ENCODE results near the gene ZSCAN5A. TPM values are rescaled to one million over a fixed set of nuclear protein-coding genes. Genes with fewer than 3 reads are reported as not detected.
A peak's percentile ranks its signal among the peaks of the same experiment; 100 is the strongest.

The ZSCAN5A gene
- total and polyA plus RNA-seq, 2 donors (not counting 1 experiment from before 2014, with no cell fraction given): 5.2 to 24.8 TPM

DNA sequence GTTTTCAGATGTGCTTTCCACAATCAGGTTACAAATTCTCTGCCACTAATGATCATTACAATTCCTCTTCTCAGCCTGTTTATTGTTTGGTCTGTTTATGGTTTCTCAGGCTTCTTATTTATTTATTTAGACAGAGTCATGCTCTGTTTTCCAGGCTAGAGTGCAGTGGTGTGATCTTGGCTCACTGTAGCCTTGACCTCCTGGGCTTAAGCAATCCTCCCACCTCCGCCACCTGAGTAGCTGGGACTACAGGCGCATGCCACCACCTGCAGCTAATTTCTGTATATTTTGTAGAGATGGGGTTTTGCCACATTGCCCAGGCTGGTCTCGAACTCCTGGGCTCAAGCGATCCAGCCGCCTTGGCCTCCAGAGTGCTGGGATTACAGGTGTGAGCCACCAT lies 2.1 kb upstream of the ZSCAN5A start:
- H3K36me3 ChIP-seq (replicated peaks in 1 of 2; ENCODE audit: control extremely low read depth in 1 of 2, control insufficient read depth in 1 of 2, extremely low read depth in 1 of 2, insufficient read depth in 2 of 2, low read length in 1 of 2): no peaks in the 10 kb centered on the region
- Mint-ChIP-seq H3K4me1 (peaks cover 18% of the 10 kb centered on the region), H3K27ac (no peak overlapping the region), H3K9me3 (ENCODE audit: insufficient read depth) (no peaks in the 10 kb centered on the region), H3K4me3 (peak overlapping the region; percentile 32), H3K27me3 (no peaks in the 10 kb centered on the region)
- DNase-seq (no peak), ATAC-seq (ENCODE audit: low read depth) (no peak)
- intact Hi-C loops (cut with micrococcal nuclease): loop anchor here (10.0 kb wide), 1 partner anchor 682 kb away; no protein-coding TSS in a partner anchor
- no peak for TF ChIP-seq CTCF (IDR thresholded peaks at IDR 0.05)
- no peak for TF ChIP-seq EZH2 (IDR thresholded peaks at IDR 0.05; ENCODE audit: borderline replicate concordance, insufficient read depth, low read depth, low read length, poor library complexity, severe bottlenecking)
- no peaks in the 10 kb centered on the region for H3K9me3 ChIP-seq (ENCODE audit: control extremely low read depth in 1 of 3, control insufficient read depth in 2 of 3, insufficient read depth in 1 of 3, low read length in 2 of 3)
- H3K27me3 ChIP-seq (replicated peaks in 1 of 4; ENCODE audit: control extremely low read depth in 1 of 4, control insufficient read depth in 3 of 4, insufficient read depth in 4 of 4, low read length in 3 of 4): no peaks in the 10 kb centered on the region
- H3K79me2 ChIP-seq (ENCODE audit: control insufficient read depth, insufficient read depth, low read length): no peaks in the 10 kb centered on the region
- H4K20me1 ChIP-seq (ENCODE audit: control insufficient read depth, insufficient read depth, low read length, poor library complexity, severe bottlenecking): no peaks in the 10 kb centered on the region
- H3K27ac ChIP-seq (ENCODE audit: low read length in 2 of 2): no peak overlapping the region
- ChIA-PET POLR2A (no interaction called here), CTCF (interaction anchor here (1.3 kb wide), 1 partner anchor 63 kb away, joined by 3 read pairs; no protein-coding TSS in a partner anchor)
- no peak overlapping the region for H3K4me3 ChIP-seq (ENCODE audit: control extremely low read depth in 1 of 5, extremely low read depth in 1 of 5, insufficient read depth in 1 of 5, low read depth in 2 of 5, low read length in 4 of 5)
- H3K9ac ChIP-seq (ENCODE audit: low read length): no peak overlapping the region
- H2AFZ ChIP-seq (ENCODE audit: insufficient read depth, low read depth, low read length, poor library complexity, severe bottlenecking): no peak overlapping the region
- no peak overlapping the region for H3K4me2 ChIP-seq (replicated peaks; ENCODE audit: low read depth, low read length, poor library complexity, severe bottlenecking)
- 100% methylated on average over 4 of the region's 5 CpGs for WGBS (ENCODE audit: insufficient coverage)
- peaks cover 12 to 16% of the 10 kb centered on the region in 2 donors for H3K4me1 ChIP-seq (ENCODE audit: control insufficient read depth in 2 of 2, insufficient read depth in 2 of 2, low read length in 2 of 2)

GRCh38 chr19:56315077-56315828 lies 614 bp upstream of the ZSCAN5A start:
- TF ChIP-seq CTCF (IDR thresholded peaks at IDR 0.05): no peak
- no peak for TF ChIP-seq EZH2 (IDR thresholded peaks at IDR 0.05; ENCODE audit: borderline replicate concordance, insufficient read depth, low read depth, low read length, poor library complexity, severe bottlenecking)
- H3K9me3 Mint-ChIP-seq (ENCODE audit: insufficient read depth): no peaks in the 10 kb centered on the region
- Histone ChIP-seq H3K36me3 (replicated peaks in 1 of 2; ENCODE audit: control extremely low read depth in 1 of 2, control insufficient read depth in 1 of 2, extremely low read depth in 1 of 2, insufficient read depth in 2 of 2, low read length in 1 of 2) (peaks cover 0 to 6% of the 10 kb centered on the region in 2 experiments), H3K9ac (ENCODE audit: low read length) (peak overlapping the region; percentile 95), H3K4me1 (ENCODE audit: control insufficient read depth in 2 of 2, insufficient read depth in 2 of 2, low read length in 2 of 2) (peaks cover 12 to 13% of the 10 kb centered on the region in 2 donors), H3K27me3 (replicated peaks in 1 of 4; ENCODE audit: control extremely low read depth in 1 of 4, control insufficient read depth in 3 of 4, insufficient read depth in 4 of 4, low read length in 3 of 4) (no peaks in the 10 kb centered on the region), H3K27ac (ENCODE audit: low read length in 2 of 2) (peak overlapping the region; percentile 95 to 99), H3K4me2 (replicated peaks; ENCODE audit: low read depth, low read length, poor library complexity, severe bottlenecking) (peak overlapping the region; percentile 88), H3K79me2 (ENCODE audit: control insufficient read depth, insufficient read depth, low read length) (no peaks in the 10 kb centered on the region), H2AFZ (ENCODE audit: insufficient read depth, low read depth, low read length, poor library complexity, severe bottlenecking) (peak overlapping the region; percentile 85), H4K20me1 (ENCODE audit: control insufficient read depth, insufficient read depth, low read length, poor library complexity, severe bottlenecking) (no peaks in the 10 kb centered on the region), H3K9me3 (ENCODE audit: control extremely low read depth in 1 of 3, control insufficient read depth in 2 of 3, insufficient read depth in 1 of 3, low read length in 2 of 3) (no peaks in the 10 kb centered on the region), H3K4me3 (ENCODE audit: control extremely low read depth in 1 of 5, extremely low read depth in 1 of 5, insufficient read depth in 1 of 5, low read depth in 2 of 5, low read length in 4 of 5) (peak overlapping the region; percentile 67 to 84 (median 80))
- peak overlapping the region; percentile 95 for H3K4me3 Mint-ChIP-seq
- DNase-seq (peak; percentile 97), ATAC-seq (ENCODE audit: low read depth) (peak; percentile 84)
- H3K27ac Mint-ChIP-seq: peak overlapping the region; percentile 94
- ChIA-PET POLR2A (interaction anchor here (0.6 to 2.0 kb wide), 5 partner anchors 53 to 1534 kb away, joined by 3 to 9 read pairs (median 6); partner anchors contain the start of genes ZNF583, ZNF587 and ZNF787), CTCF (interaction anchor here (1.0 to 1.6 kb wide), 6 partner anchors 18 to 249 kb away, joined by 3 to 8 read pairs (median 4); no protein-coding TSS in a partner anchor)
- under 1% methylated on average over 29 of the region's 37 CpGs for WGBS (ENCODE audit: insufficient coverage)
- peaks cover 17% of the 10 kb centered on the region for H3K4me1 Mint-ChIP-seq
- intact Hi-C loops (cut with micrococcal nuclease): loop anchor here (1.0 to 10.0 kb wide), 3 partner anchors 54 to 680 kb away; no protein-coding TSS in a partner anchor
- H3K27me3 Mint-ChIP-seq: no peaks in the 10 kb centered on the region

All from B cell (primary cell).